DMS79 treated with DMSO at 0.1 percent for 48 hours (cell line): Measurements from ENCODE around the gene LRBA.
A peak's percentile ranks its signal among the peaks of the same experiment; 100 is the strongest.
"Not testable (repeated sequence)": the region's sequence is repeated elsewhere in the genome, so short reads cannot be mapped to it uniquely, and the experiment has no call there.

Experiments
- DNase-seq: peaks from one replicate; lab custom pipeline; 2025; lab: John Stamatoyannopoulos, UW

Gene LRBA

GRCh38 chr4:150418757-150419410 is 596.2 kb downstream of the LRBA start:
- DNase-seq: no peak

DNA sequence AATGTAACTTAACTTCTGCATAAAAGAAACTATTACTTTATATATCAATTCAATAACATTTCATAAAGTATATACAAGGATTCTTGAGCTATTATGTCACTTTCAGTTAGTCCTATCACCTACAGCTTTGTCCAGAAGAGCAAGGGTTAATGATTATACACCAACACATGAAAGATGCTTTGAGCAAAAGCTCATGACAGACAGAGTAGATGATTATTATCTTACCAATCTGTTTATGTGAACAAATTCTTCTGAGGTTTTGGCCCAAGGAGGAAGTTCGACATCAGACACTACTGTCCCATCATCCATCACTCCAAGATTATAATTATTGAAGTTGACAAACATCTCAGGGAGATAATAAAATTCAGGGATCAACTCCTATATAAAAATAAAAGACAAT is 599.9 kb downstream of the LRBA start:
- no peak for DNase-seq

- DNase-seq: no peak
Measured at GRCh38 chr4:150411520-150411919, 603.6 kb downstream of the LRBA start.

- peak; percentile 74 for DNase-seq
Measured at GRCh38 chr4:150402871-150403272, 612.2 kb downstream of the LRBA start.

GRCh38 chr4:150401083-150401687 is 613.9 kb downstream of the LRBA start:
- no peak for DNase-seq

GRCh38 chr4:150395872-150396271 is 619.2 kb downstream of the LRBA start:
- DNase-seq: no peak

DNA sequence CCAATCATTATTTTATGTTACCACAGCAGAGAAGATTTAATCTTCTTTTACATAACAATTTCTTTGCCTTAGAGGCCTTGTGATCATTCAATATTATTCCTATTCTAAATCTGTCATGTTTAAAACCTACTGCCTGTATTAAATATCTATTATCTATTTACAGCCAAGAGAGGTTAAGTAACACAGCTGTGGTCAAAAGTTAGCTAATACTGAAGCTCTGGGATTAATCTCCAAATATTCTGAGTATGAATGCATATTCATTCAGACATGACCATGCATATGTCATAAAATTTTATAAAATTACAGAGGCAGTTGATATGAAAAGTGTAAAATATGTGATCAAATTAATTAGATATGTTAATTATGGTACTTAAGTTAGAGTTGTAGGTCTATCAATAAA is 621.0 kb downstream of the LRBA start:
- no peak for DNase-seq

DNA sequence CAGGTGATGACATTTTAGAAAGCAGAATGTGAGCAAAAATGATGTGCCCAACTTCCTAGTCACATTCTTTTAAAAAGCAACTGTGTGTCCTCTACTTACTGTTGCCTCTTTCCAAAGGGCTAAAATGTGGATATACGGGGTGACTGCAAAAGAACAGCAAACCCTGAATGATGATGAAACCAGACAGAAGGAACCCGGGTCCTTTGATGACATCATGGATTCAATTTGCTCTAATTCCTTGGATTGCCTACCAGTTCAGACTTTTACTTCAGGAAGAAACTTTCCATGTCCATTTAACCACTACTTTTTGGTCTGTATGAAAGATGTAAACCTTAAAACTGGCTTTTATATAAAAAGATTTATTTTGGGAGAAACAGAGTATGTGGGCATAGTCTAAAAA is 624.0 kb downstream of the LRBA start:
- no peak for DNase-seq

GRCh38 chr4:150390531-150390910 is 624.6 kb downstream of the LRBA start:
- DNase-seq: no peak

DNA sequence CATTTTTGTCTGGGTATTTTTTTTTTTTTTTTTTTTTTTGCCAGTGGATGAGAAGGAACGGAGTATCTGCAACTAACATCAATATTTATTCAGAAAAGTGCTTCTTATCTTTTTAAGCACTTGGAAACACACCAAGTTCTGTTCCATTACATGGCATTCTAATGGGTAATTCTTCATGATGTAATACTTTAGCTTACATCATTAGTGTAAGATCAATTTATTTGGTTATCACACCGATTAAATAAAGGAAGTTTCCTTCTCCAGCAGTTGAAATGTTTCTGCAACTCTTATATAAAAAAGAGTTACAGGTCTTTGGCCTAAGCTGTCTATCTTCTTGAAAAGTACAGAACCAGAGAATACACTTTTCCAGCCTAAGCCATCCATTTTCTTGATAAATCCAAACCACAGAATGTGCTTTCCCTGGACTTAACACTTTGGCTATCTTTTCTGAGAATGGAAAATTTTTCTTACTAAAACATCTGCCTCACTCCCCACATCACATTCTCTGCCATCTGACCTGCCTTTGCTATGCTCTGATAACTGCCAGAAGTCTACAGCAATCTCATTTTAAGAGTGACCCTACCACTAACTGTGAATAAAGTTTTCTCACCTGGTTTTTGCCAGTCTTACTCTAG is 625.1 kb downstream of the LRBA start:
- peak; percentile 18 for DNase-seq

GRCh38 chr4:150387981-150388380 is 627.1 kb downstream of the LRBA start:
- DNase-seq: no peak

DNA sequence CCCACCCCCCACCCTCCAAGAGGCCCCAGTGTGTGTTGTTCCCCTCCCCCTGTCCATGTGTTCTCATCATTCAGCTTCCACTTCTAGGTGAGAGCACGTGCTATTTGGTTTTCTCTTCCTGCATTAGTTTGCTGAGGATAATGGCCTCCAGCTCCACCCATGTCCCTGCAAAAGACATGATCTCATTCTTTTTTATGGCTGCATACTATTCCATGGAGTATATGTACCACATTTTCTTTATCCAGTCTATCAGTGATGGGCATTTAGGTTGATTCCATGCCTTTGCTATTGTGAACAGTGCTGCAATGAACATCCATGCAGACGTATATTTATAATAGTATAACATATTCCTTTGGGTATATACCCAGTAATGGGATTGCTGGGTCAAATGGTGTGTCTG is 628.7 kb downstream of the LRBA start:
- not testable (repeated sequence) for DNase-seq

DNA sequence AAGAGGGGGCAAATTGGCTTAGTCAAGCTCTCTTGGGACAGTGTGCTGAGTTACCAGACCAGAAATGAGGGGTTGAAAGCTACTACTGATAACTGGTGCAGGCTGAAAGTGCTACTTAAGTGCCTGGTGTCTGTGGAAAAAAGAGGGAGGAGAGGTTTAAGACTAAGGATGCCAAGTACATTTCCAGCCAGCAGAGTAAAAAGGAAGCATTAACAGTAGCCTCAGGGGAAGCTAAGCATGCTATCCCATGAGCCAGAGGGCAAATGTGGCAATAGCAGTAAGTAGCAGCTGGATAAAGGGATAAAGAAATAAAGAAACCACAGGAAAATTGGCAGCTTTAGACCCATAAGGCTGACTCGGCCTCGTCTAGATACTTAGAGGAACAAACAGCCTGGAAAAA is 629.5 kb downstream of the LRBA start:
- DNase-seq: peak; percentile 89

DNA sequence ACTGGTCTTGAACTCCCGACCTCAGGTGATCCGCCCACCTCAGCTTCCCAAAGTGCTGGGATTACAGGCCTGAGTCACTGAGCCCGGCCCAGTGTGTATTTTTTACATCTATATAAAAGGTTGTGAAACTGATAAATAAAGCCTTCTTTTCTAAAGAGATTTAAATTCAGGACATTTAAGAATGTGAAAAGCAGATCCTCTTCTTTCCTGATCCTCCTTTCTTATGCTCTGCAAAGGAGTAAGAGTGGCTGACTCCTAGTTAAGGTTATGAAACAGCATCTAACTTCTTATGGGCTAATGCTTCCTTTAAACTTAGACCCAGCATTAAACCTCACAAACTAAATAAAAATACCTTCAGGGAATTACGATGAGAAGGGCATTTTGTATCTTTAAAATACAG is 630.8 kb downstream of the LRBA start:
- no peak for DNase-seq

GRCh38 chr4:150382028-150382427 is 633.1 kb downstream of the LRBA start:
- no peak for DNase-seq

DNA sequence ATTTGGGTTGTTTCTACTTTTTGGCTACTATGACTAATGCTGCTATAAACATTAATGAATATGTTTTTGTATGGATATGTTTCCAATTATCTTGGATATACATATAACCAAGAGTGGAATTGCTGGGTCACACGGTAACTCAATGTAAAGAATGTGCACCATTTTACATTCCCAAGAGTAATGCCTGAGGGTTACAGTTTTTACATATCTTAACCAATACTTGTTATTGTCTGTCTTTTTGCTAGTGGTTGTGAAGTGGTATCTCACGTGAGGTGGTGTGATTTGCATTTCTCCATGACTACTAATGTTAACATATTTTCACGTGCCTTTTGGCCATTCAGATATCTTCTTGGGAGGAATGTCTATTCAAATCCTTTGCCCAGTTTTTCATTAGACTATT is 633.5 kb downstream of the LRBA start:
- no peak for DNase-seq

- DNase-seq: no peak
Measured at GRCh38 chr4:150381036-150381435, 634.0 kb downstream of the LRBA start.

GRCh38 chr4:150379454-150379853 is 635.6 kb downstream of the LRBA start:
- DNase-seq: no peak

GRCh38 chr4:150375025-150375424 is 640.1 kb downstream of the LRBA start:
- no peak for DNase-seq

DNA sequence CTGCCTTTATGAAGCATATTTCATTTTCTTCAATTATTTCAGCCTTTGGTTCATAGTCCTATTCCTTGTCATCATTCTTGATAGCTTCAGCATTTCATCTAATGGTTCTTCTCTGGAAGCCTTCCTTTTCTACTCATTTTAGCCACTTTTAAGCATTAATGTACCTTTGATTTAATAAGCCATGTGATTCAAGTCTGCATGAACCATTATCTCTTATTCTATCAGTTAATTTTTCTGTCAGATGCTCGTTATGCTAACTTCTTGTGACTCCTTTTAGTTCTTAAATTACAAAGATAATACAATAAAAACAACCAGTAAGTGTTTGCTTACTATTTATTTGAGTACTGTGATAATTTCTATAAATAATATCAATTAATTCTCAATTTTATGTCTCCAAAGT is 643.2 kb downstream of the LRBA start:
- DNase-seq: no peak

DNA sequence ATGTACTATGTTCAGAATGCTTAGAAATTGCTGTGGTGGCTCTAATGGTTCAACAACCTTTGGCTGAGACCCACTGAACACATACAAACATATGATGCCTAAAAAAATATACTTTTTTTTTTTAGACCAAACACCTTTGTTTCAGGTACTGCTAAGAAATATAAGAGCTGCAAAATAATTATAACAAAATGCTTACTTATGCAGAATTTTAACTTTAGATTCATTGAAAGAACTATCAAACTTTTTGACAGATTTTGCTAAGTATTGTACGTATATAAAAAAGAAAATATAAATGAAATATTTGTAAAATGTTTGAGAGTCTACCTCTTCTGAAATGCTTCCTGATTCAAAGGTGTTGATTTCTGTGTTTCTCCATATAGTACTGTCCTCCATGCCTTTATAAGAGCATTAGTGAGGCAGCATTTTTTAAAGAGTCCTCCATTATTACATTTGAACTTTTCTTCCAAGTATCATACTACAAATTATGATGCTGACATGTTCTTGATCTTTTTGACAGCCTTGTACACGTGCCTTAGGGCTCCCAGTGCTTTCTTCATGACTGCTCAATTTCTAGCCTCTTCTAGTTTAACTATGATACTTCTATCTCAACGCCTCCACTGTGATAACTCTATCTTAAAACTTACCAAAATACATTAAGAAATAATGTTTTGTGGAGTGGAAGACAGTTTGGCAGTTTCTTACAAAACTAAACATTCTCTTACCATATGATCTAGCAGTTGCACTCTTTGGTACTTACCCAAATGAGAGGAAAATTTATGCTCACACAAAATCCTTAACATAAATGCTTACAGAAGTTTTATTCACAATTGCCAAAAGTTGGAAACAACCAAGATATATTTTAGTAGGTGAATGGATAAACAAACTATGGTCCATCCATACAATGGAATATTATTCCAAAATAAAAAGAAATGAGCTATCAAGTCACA is 645.4 kb downstream of the LRBA start:
- DNase-seq: no peak

DNA sequence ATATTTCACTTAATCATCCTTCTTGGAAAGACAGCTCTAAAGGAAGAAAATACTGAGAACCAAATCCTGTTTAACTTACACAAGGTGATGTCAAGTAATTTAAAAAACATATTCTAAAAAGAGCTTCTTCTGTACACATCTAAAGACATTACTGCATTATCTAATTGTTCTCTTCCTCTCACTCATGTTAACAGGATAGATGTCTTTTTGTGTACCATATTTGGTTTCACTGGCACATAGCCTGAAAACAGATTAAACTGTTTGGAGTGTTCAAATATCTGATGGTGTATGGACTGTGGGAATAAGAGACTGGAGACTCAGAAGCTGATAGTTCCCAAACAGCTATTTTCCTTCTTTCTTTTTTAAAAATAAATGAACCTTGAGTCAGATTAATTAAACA is 646.4 kb downstream of the LRBA start:
- peak; percentile 12 for DNase-seq

GRCh38 chr4:150367326-150367725 is 647.8 kb downstream of the LRBA start:
- DNase-seq: no peak
